Activated CD4-positive, CD25-positive, alpha-beta regulatory T cell treated with anti-CD3 and anti-CD28 coated beads, Interleukin-2, amount 50 U/mL, for 16 hours (primary cell): ENCODE results near the gene CYFIP2.

Source experiments
- DNase-seq: peaks from one replicate; pipeline ENCODE4 v3.0.0-alpha.2; 2020; ENCODE audit warnings: low read depth, low spot score

Gene CYFIP2

DNA sequence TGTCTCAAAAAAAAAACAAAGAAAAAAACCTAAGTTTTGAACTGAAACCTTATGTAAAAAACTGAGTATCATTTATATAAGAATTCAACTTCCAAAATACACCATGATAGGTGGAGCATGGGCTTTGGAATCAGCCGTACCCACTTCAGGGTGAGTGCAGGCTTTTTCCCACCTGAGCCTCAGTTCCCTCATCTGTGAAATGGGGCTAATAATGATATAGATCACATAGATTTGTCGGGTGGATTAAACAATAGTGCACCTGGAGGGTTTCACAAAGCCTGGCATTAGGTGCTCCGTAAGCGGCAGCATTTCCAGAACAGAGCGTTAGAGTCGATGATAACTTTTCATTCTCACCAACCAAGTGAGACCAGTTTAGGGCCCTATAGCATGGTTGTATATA, 91.9 kb downstream of the CYFIP2 start:
- DNase-seq: no peak

- DNase-seq: no peak
Observed at GRCh38 chr5:157358871-157359270, 92.9 kb downstream of the CYFIP2 start.

GRCh38 chr5:157359356-157360055, 93.6 kb downstream of the CYFIP2 start:
- DNase-seq: no peak

GRCh38 chr5:157362012-157362411, 96.1 kb downstream of the CYFIP2 start:
- DNase-seq: no peak

DNA sequence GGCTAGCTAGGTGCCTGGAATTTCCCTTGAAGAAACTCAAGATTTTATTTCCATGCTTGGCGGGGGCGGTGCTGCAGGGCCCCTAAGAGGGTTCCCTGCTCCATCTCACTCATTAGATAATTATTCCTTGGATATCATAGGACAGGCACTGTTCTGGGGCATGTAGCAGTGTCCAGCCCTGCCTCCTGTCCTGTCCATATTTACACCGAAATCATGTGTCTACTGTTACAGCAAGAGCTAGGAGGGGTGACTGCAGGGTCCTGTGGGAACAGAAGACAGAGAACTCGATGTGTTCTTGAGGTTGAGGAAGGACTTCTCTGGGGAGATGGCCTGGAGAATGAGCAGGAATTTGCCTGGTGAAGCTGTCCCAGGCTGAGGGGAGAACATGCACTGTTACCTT, 96.6 kb downstream of the CYFIP2 start:
- no peak for DNase-seq

GRCh38 chr5:157362982-157363381, 97.1 kb downstream of the CYFIP2 start:
- DNase-seq: no peak

DNA sequence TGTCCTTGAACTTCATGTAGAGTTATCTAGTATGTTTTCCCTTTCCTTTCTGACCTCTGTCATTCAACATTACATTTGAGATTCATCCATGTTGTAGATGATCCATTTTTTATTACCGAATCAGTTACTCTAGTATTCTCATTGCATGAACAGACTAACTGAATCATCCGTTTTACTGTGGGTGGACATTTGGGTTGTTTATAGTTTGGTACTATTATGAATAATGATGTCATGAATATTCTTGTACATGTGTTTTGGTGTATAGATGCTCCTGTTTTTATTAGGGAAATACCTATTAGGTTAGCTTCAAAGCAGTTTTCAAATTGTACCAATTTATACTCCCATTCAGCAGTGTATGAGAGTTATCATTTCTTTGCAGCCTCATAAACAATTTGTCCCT, 99.8 kb downstream of the CYFIP2 start:
- no peak for DNase-seq

GRCh38 chr5:157366741-157367674, 101.1 kb downstream of the CYFIP2 start:
- DNase-seq: no peak

GRCh38 chr5:157369507-157369906, 103.6 kb downstream of the CYFIP2 start:
- DNase-seq: no peak

GRCh38 chr5:157370967-157371366, 105.0 kb downstream of the CYFIP2 start:
- no peak for DNase-seq

DNA sequence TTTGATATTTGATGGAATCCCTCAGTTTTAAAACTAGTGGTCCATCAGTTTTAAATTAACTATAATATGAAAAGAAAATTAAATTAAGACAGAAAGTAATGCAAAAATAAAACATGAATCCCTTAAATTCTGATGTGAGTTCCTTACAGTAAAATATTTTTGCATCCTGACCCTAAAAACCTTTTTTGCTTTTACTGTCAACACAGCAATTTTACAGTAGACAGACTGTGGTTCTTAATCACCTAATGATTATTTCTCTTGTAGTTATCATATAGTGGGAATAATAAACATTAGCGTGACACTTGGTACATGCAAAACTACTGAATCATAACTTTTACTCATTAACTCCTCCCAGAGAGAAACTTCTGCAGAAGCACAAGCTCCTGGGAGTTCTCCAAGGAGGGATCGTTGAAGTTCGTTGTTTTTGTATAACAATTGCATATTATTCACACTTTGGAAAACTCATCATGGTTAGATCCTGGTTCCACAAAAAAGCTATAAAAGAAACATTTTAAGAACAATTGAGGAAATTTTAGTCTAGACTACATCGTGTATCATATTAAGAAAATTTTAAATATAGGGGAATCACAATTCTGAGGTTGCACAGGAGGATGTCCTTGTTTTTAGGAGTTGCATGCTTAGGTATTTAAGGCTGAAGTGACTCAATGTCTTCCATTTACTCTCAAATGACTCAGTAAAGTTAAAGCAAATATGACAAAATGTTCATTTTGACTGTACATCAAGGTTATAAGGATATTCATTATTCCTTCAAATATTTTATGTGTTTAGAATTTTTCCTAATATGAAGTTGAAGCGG, 105.9 kb downstream of the CYFIP2 start:
- DNase-seq: no peak

- DNase-seq: no peak
Observed at GRCh38 chr5:157372472-157372822, 106.5 kb downstream of the CYFIP2 start.

GRCh38 chr5:157378509-157378908, 112.6 kb downstream of the CYFIP2 start:
- DNase-seq: no peak

DNA sequence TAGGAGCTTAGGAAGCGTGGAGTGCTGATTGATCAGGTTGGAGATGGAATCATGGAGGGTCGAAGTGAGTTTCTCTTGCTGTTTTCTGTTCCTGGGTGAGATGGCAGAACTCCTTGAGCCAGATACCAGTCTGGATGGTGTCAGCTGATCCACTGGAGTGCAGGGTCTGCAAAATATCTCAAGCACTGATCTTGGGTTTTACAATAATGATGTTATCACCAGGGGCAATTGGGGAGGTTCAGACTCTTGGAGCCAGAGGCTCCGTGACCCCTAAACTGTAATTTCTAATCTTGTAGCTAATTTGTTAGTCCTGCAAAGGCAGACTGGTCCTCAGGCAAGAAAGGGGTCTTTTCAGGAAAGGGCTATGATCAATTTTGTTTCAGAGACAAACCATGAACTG, 114.1 kb downstream of the CYFIP2 start:
- DNase-seq: no peak

DNA sequence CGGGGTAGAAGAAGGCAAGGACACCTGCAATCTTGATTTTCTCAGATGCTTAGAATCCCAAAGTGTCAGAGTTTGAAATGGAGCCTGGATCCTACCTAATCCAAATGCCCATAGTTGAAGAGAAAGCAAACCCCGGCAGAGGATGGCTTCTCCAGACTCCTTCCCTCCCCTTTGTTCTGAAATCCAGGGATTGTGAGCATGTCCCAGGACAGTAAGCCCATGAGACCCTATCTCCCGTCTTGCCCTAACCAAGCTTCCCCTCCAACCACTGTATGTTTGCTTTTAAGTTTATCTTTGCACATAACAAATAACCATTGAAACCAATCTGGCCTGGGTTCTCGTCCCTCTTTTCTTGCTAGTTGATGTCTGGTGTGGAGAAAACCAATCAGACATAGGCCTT, 115.8 kb downstream of the CYFIP2 start:
- DNase-seq: no peak

- DNase-seq: no peak
Observed at GRCh38 chr5:157382996-157383800, 117.3 kb downstream of the CYFIP2 start.

- no peak for DNase-seq
Observed at GRCh38 chr5:157384971-157385709, 119.2 kb downstream of the CYFIP2 start.

DNA sequence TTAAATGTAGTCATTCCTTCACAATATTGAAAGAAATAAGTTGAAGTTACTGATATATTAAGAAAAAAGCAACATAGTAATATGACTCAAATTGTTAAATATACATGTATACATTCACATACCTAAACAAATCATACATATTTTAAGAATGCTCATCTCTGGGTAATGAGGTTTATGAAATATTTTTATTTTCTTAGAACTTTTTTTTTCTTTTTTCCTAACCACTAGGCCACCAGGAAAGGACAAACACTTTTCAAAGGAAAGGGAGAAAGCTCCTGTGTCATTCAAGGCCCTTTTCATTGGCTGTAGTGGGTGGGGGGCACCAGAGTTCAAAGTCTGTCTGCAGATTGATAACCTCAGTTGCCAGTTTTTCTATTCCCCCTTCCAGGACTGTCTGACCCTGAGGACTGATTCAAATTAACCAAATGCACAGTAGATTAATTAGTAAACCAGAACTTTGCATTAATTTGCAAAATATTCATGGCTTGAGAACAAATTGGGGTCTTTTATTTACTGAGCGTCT, 121.2 kb downstream of the CYFIP2 start:
- no peak for DNase-seq

DNA sequence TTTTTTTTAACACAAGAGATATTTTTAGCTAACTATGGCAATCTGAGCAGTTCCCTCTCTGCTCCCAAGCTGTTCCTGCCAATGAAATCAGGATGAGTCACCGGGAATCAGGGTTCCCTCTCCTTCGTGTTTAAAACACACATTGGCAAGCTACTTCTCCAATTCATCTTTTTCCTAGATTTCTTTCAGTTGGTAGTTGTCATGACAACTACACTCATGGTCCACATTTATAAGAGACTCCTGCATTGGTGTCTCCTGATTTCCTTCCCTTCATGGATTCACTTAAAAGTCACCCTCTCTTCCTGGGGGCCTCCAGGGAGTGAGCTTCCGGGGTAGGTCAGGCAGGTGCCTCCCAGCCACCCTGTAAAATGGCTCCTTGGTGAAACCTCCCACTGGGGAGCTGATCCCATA, 121.8 kb downstream of the CYFIP2 start:
- no peak for DNase-seq

DNA sequence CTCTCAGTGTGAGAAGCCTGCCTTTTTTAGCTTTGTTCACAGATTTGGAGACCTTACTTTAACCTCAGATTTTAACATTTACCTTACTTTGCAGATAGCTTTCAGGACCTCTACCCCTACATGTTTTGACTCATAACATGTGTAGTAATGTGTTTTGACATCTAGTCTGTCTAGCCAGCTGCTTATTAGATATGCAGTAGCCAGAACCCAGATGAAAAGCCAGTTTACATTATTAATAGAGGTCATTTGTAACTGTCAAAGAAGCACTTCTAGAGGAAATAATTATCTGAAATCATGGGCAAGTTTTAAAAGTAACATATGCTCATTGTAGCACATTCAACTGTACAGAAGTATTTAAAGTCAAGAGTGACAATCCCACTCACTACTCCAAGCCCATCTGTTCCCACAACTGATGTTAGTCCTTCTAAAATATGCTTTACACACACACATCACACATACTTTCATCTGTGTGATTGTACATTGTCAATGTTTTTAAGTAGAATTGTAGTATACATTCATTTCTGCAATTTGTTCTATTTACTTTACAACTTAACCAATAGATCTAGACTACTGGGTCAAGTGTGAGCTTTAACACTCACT, 122.3 kb downstream of the CYFIP2 start:
- no peak for DNase-seq
